Smooth muscle cell (in vitro differentiated cells): Measurements from ENCODE around the gene ZSWIM1. TPM values are rescaled to one million over a fixed set of nuclear protein-coding genes. Genes with fewer than 3 reads are reported as not detected.

Experiments
- DNase-seq: peaks from one replicate; lab custom pipeline; 2025; ENCODE audit not compliant: unreplicated experiment; lab: John Stamatoyannopoulos, UW
- H2AFZ ChIP-seq: fragments of 200-600 bp; sonication (generic); 2 replicates; pipeline ENCODE4 v1.6.0; 2016; ENCODE audit warnings: antibody characterized with exemption, low read depth, mild to moderate bottlenecking
- H3F3A ChIP-seq: fragments of 200-600 bp; sonication (generic); 2 replicates; pipeline ENCODE4 v1.6.0; 2017; ENCODE audit warnings: antibody characterized with exemption, low read depth
- H3K27ac ChIP-seq: fragments of 200-600 bp; sonication (generic); 2 replicates; pipeline ENCODE4 v1.5.1; 2016; ENCODE audit warnings: low read depth, mild to moderate bottlenecking
- H3K27me3 ChIP-seq: fragments of 200-600 bp; sonication (generic); 2 replicates; pipeline ENCODE4 v1.6.1; 2016; ENCODE audit warnings: low read depth, mild to moderate bottlenecking
- H3K36me3 ChIP-seq: fragments of 200-600 bp; sonication (generic); 2 replicates; pipeline ENCODE4 v1.5.1; 2016; ENCODE audit warnings: low read depth
- H3K4me1 ChIP-seq: fragments of 200-600 bp; sonication (generic); 2 replicates; pipeline ENCODE4 v1.5.1; 2016; ENCODE audit warnings: low read depth
- H3K4me2 ChIP-seq: fragments of 200-600 bp; sonication (generic); 2 replicates; pipeline ENCODE4 v1.6.0; 2016; ENCODE audit warnings: mild to moderate bottlenecking
- H3K4me3 ChIP-seq: fragments of 200-600 bp; sonication (generic); 2 replicates; pipeline ENCODE4 v1.5.1; 2016; ENCODE audit warnings: mild to moderate bottlenecking
- H3K79me2 ChIP-seq: fragments of 200-600 bp; sonication (generic); 2 replicates; pipeline ENCODE4 v1.6.0; 2016; ENCODE audit warnings: low read depth, mild to moderate bottlenecking
- H3K9ac ChIP-seq: fragments of 200-600 bp; sonication (generic); 2 replicates; pipeline ENCODE4 v1.6.0; 2016; ENCODE audit warnings: low read depth
- H3K9me3 ChIP-seq: fragments of 200-600 bp; sonication (generic); replicated peaks from 2 replicates; pipeline ENCODE4 v1.5.1; 2016; ENCODE audit warnings: low read depth
- H4K20me1 ChIP-seq: fragments of 200-600 bp; sonication (generic); 2 replicates; pipeline ENCODE4 v1.6.0; 2016; ENCODE audit warnings: low read depth
- WGBS: methylation state at CpG from one replicate; pipeline ENCODE4 v1.1.7; 2016; ENCODE audit warnings: low lambda C conversion rate; 5-methylcytosine and 5-hydroxymethylcytosine counted together
- polyA plus RNA-seq: library from polyadenylated mRNA; unstranded; fragments of >200 nt; fragmentation: Nextera tagmentation; extraction: Ambion mirVana; gene quantifications from 2 replicates; pipeline ENCODE4 v1.2.1, GENCODE V29; 2016
- total RNA-seq: library from RNA; depleted of rRNA; stranded (reverse); fragments of >200 nt; gene quantifications from 2 replicates; pipeline ENCODE4 v1.2.3, GENCODE V29; 2014
- TF ChIP-seq, protein P1 (sequence below): fragments of 200-600 bp; sonication (generic); IDR thresholded peaks from 2 replicates; pipeline ENCODE4 v1.5.1; 2017; ENCODE audit warnings: borderline replicate concordance, mild to moderate bottlenecking, antibody characterized with exemption; ENCODE audit not compliant: insufficient read depth, poor library complexity, severe bottlenecking

ZSWIM1 gene
- total and polyA plus RNA-seq, 2 experiments from 2014 or later, result 5.7 to 12.2 TPM

GRCh38 chr20:45852326-45852725 is 28.7 kb upstream of the ZSWIM1 start:
- Histone ChIP-seq H2AFZ (no peak overlapping the region), H3K4me1 (peaks cover 7% of the 10 kb centered on the region), H3K79me2 (peaks cover 21% of the 10 kb centered on the region), H3K27ac (no peak overlapping the region), H3K4me3 (no peak overlapping the region), H3K4me2 (no peak overlapping the region), H3F3A (no peaks in the 10 kb centered on the region), H3K27me3 (no peaks in the 10 kb centered on the region), H3K9ac (no peak overlapping the region), H3K36me3 (no peaks in the 10 kb centered on the region), H4K20me1 (no peaks in the 10 kb centered on the region), H3K9me3 (no peaks in the 10 kb centered on the region)
- TF ChIP-seq, protein P1, sequence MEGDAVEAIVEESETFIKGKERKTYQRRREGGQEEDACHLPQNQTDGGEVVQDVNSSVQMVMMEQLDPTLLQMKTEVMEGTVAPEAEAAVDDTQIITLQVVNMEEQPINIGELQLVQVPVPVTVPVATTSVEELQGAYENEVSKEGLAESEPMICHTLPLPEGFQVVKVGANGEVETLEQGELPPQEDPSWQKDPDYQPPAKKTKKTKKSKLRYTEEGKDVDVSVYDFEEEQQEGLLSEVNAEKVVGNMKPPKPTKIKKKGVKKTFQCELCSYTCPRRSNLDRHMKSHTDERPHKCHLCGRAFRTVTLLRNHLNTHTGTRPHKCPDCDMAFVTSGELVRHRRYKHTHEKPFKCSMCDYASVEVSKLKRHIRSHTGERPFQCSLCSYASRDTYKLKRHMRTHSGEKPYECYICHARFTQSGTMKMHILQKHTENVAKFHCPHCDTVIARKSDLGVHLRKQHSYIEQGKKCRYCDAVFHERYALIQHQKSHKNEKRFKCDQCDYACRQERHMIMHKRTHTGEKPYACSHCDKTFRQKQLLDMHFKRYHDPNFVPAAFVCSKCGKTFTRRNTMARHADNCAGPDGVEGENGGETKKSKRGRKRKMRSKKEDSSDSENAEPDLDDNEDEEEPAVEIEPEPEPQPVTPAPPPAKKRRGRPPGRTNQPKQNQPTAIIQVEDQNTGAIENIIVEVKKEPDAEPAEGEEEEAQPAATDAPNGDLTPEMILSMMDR, result no peak
- WGBS, result 100% methylated on average over 6 of the region's 6 CpGs
- no peak for DNase-seq

GRCh38 chr20:45853484-45853883 is 27.5 kb upstream of the ZSWIM1 start:
- Histone ChIP-seq H3K27ac (no peak overlapping the region), H3K9ac (no peak overlapping the region), H3F3A (no peaks in the 10 kb centered on the region), H3K4me2 (no peak overlapping the region), H3K4me1 (peaks cover 13% of the 10 kb centered on the region), H3K79me2 (peaks cover 27% of the 10 kb centered on the region), H3K36me3 (no peaks in the 10 kb centered on the region), H3K4me3 (no peak overlapping the region), H3K27me3 (no peaks in the 10 kb centered on the region), H4K20me1 (no peaks in the 10 kb centered on the region), H3K9me3 (no peaks in the 10 kb centered on the region), H2AFZ (no peak overlapping the region)
- no peak for DNase-seq
- TF ChIP-seq, protein P1, result no peak
- 73% methylated on average over 2 of the region's 2 CpGs for WGBS

DNA sequence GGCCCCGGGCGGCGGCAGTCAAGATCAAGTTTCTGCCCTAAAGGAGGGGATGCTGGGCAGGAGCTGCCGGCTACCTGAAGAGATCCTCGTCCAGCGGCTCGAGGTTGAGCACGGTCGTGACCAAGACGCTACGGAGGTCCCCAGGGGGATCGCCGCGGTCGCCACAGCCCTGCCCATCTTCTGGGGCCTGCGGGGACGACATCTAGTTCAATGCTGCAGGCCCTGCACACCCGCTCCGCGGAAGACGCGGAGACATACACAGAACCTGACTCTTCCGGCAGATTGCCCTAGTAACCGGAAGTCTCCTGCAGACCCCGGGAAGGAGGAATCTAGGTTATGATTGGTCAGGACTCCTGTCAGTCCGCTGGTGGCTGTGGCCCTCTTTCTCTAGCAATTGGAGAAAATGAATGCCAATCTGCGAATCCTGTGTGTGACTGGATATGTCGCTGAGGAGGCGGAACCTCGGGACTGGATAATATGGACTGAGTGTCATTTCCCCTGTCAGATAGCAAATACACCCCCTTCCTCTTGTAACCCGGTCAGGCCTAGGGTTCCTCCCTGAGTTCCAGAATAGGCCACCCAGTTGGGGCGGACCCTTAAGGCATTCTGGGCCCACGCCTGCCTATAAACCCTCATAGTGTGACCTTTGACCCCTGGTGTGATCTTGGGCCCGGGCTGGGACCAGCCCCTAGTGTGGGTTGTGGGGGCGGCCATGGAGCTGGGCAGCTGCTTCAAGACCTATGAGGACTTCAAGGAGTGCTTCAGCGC is 23.7 kb upstream of the ZSWIM1 start, which contains the start of the genes ACOT8 and ZSWIM3:
TSS of gene ACOT8 (minus strand) at position 279 of the 768 bp plus-strand sequence. CDS start at position 202, 77 bp downstream.
TSS of gene ZSWIM3 (plus strand) at position 501 of the 768 bp plus-strand sequence. CDS start at position 713, 212 bp downstream.
- Histone ChIP-seq H3K9me3 (no peaks in the 10 kb centered on the region), H3K79me2 (peaks cover 30% of the 10 kb centered on the region), H3K4me3 (peak within 1 kb of the TSS; percentile 78), H3K9ac (peak within 1 kb of the TSS; percentile 72), H3K4me2 (peak within 1 kb of the TSS; percentile 94), H3K27ac (peak within 1 kb of the TSS; percentile 37), H3F3A (no peaks in the 10 kb centered on the region), H2AFZ (peak within 1 kb of the TSS; percentile 88), H3K4me1 (peaks cover 13% of the 10 kb centered on the region), H4K20me1 (no peaks in the 10 kb centered on the region), H3K36me3 (no peaks in the 10 kb centered on the region), H3K27me3 (no peaks in the 10 kb centered on the region)
- TF ChIP-seq, protein P1, result no peak
- 1% methylated on average over 36 of the region's 36 CpGs for WGBS
- DNase-seq, result peak; percentile 45

DNA sequence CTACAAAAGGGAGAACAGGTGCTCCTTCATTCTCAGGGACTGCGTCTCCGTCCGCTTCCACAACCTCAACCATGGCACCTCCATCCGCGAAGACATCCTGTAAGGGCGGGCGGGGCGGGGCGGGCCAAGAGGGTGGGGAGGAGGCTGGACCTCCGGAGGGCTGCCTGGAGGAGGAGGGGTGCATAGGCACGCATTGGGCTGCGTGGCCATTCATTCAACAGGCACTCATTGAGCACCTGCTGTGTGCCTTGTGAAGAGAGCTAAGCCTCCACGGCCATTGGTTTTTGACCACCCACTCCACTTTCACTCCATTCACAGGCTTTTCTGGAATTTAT is 23.2 kb upstream of the ZSWIM1 start:
- WGBS, result 7% methylated on average over 13 of the region's 13 CpGs
- Histone ChIP-seq H3K79me2 (peaks cover 30% of the 10 kb centered on the region), H3F3A (no peaks in the 10 kb centered on the region), H3K4me3 (peak overlapping the region; percentile 78), H3K27me3 (no peaks in the 10 kb centered on the region), H4K20me1 (no peaks in the 10 kb centered on the region), H3K36me3 (no peaks in the 10 kb centered on the region), H3K9ac (peak overlapping the region; percentile 47), H3K4me1 (peaks cover 13% of the 10 kb centered on the region), H3K9me3 (no peaks in the 10 kb centered on the region), H3K4me2 (peak overlapping the region; percentile 94), H3K27ac (no peak overlapping the region), H2AFZ (peak overlapping the region; percentile 88)
- DNase-seq, result no peak
- TF ChIP-seq, protein P1, result no peak
